H1 (cell line): Measurements from ENCODE around the gene GALT. TPM values are rescaled to one million over a fixed set of nuclear protein-coding genes. Genes with fewer than 3 reads are reported as not detected.
A peak's percentile ranks its signal among the peaks of the same experiment; 100 is the strongest.

Experiments
- CTCF ChIA-PET: fragments of 300-600 bp; sonication (Branson Sonifier 250); formaldehyde crosslinking; loops from one replicate; lab custom pipeline; 2021; ENCODE audit not compliant: partially characterized antibody; lab: Charles Lee
- POLR2A ChIA-PET: fragments of 300-600 bp; sonication (Branson Sonifier 250); formaldehyde crosslinking; loops from one replicate; lab custom pipeline; 2021; ENCODE audit warnings: inconsistent platforms; ENCODE audit not compliant: partially characterized antibody; lab: Charles Lee
- DNase-seq, 2 experiments: peaks; one replicate each; pipeline versions ENCODE4 v3.0.0 to v3.0.0-alpha.2; 2010 to 2022; ENCODE audit warnings: low spot score in 2 of 2, low read depth in 1 of 2, mixed read lengths in 1 of 2
- FAIRE-seq: peaks from 2 replicates; lab custom pipeline; 2011; peaks lifted over from hg19 to GRCh38; lab: Jason Lieb, UNC
- H2AFZ ChIP-seq: 2 replicates; pipeline ENCODE4 v1.8.1; 2012; ENCODE audit warnings: low read length, inconsistent platforms
- H2AK5ac ChIP-seq: 2 replicates; pipeline ENCODE4 v1.6.1; 2013; ENCODE audit warnings: low read depth, low read length
- H2BK120ac ChIP-seq: replicated peaks from 2 replicates; pipeline ENCODE3; 2013; ENCODE audit warnings: low read depth, low read length, inconsistent platforms
- H2BK12ac ChIP-seq: 2 replicates; pipeline ENCODE4 v1.6.1; 2013; ENCODE audit warnings: low read depth, low read length
- H2BK15ac ChIP-seq: 2 replicates; pipeline ENCODE4 v1.6.1; 2013; ENCODE audit warnings: low read length
- H2BK20ac ChIP-seq: 2 replicates; pipeline ENCODE4 v1.6.1; 2013; ENCODE audit warnings: low read length
- H2BK5ac ChIP-seq: 2 replicates; pipeline ENCODE4 v1.6.1; 2013; ENCODE audit warnings: low read depth, low read length
- H3K14ac ChIP-seq: 2 replicates; pipeline ENCODE4 v1.6.1; 2013; ENCODE audit warnings: inconsistent platforms; ENCODE audit not compliant: insufficient read length
- H3K18ac ChIP-seq: 2 replicates; pipeline ENCODE4 v1.6.1; 2013; ENCODE audit warnings: low read length; ENCODE audit errors: extremely low read depth
- H3K23ac ChIP-seq: 2 replicates; pipeline ENCODE4 v1.6.1; 2013; ENCODE audit warnings: inconsistent platforms; ENCODE audit not compliant: insufficient read length
- H3K23me2 ChIP-seq: 2 replicates; pipeline ENCODE4 v1.6.1; 2013; ENCODE audit warnings: low read depth, low read length
- H3K27ac ChIP-seq: 2 replicates; pipeline ENCODE4 v1.6.1; 2011; ENCODE audit warnings: low read depth, low read length, inconsistent platforms
- H3K27me3 ChIP-seq, 4 experiments: replicated peaks in 1 of 4; 1 replicate in 1 of 4; 2 replicates in 3 of 4; pipeline versions ENCODE4 v1.6.1 to v1.8.1; 2011 to 2013; ENCODE audit warnings: low read length in 3 of 4, mild to moderate bottlenecking in 3 of 4, inconsistent platforms in 2 of 4, mixed read lengths in 2 of 4, moderate library complexity in 1 of 4; ENCODE audit not compliant: control insufficient read depth in 3 of 4, insufficient read depth in 3 of 4; ENCODE audit errors: extremely low read depth in 1 of 4
- H3K36me3 ChIP-seq, 4 experiments: 2 replicates each; pipeline versions ENCODE4 v1.6.1 to v1.8.1; 2011 to 2013; ENCODE audit warnings: mild to moderate bottlenecking in 4 of 4, low read length in 3 of 4, moderate library complexity in 2 of 4, control low read depth in 1 of 4, inconsistent platforms in 1 of 4; ENCODE audit not compliant: insufficient read depth in 4 of 4, control insufficient read depth in 2 of 4
- H3K4ac ChIP-seq: replicated peaks from 2 replicates; pipeline ENCODE3; 2013; ENCODE audit warnings: low read length, low read depth, mixed read lengths, inconsistent platforms; ENCODE audit not compliant: insufficient read length
- H3K4me1 ChIP-seq, 4 experiments: replicated peaks in 1 of 4; 1 replicate in 1 of 4; 2 replicates in 3 of 4; pipeline versions ENCODE4 v1.6.1 to v1.8.1; 2011 to 2013; ENCODE audit warnings: low read length in 3 of 4, inconsistent platforms in 2 of 4, mixed read lengths in 1 of 4; ENCODE audit not compliant: insufficient read depth in 4 of 4, control insufficient read depth in 3 of 4
- H3K4me2 ChIP-seq, 2 experiments: 2 replicates each; pipeline versions ENCODE4 v1.6.1 to v1.8.1; 2011 to 2013; ENCODE audit warnings: low read depth in 2 of 2, low read length in 2 of 2, control low read depth in 1 of 2, inconsistent platforms in 1 of 2, mild to moderate bottlenecking in 1 of 2; ENCODE audit not compliant: insufficient read depth in 1 of 2
- H3K4me3 ChIP-seq, 4 experiments: fragments of 200-600, 300-600 bp in 1 of 4; sonication (generic), shearing (Covaris generic), sonication (Bioruptor Twin) in 1 of 4; 2 replicates each; pipeline versions ENCODE4 v1.5.1 to v1.8.1; 2011 to 2016; ENCODE audit warnings: low read length in 4 of 4, low read depth in 3 of 4, control low read depth in 2 of 4, inconsistent platforms in 2 of 4, mild to moderate bottlenecking in 2 of 4, mixed read lengths in 1 of 4, moderate library complexity in 1 of 4; ENCODE audit not compliant: insufficient read depth in 2 of 4; ENCODE audit errors: extremely low read depth in 1 of 4
- H3K56ac ChIP-seq: replicated peaks from 2 replicates; pipeline ENCODE3; 2013; ENCODE audit warnings: low read depth, mild to moderate bottlenecking, mixed read lengths, low read length, inconsistent platforms; ENCODE audit not compliant: insufficient read length
- H3K79me1 ChIP-seq: 2 replicates; pipeline ENCODE4 v1.6.1; 2013; ENCODE audit warnings: low read depth, low read length, control low read depth
- H3K79me2 ChIP-seq, 2 experiments: 2 replicates each; pipeline versions ENCODE4 v1.6.1 to v1.8.1; 2012 to 2013; ENCODE audit warnings: low read length in 2 of 2, mild to moderate bottlenecking in 2 of 2, inconsistent platforms in 1 of 2; ENCODE audit not compliant: insufficient read depth in 2 of 2, control insufficient read depth in 1 of 2
- H3K9ac ChIP-seq, 4 experiments: replicated peaks in 1 of 4; 1 replicate in 1 of 4; 2 replicates in 3 of 4; pipeline versions ENCODE4 v1.6.1 to v1.8.1; 2011 to 2013; ENCODE audit warnings: low read depth in 3 of 4, low read length in 3 of 4, control low read depth in 2 of 4, mild to moderate bottlenecking in 2 of 4, moderate library complexity in 2 of 4, inconsistent platforms in 1 of 4; ENCODE audit errors: extremely low read depth in 1 of 4
- H3K9me3 ChIP-seq, 2 experiments: 2 replicates each; pipeline versions ENCODE4 v1.6.1 to v1.8.1; 2012 to 2013; ENCODE audit warnings: mild to moderate bottlenecking in 2 of 2, moderate library complexity in 2 of 2, control low read depth in 1 of 2, inconsistent platforms in 1 of 2, low read depth in 1 of 2, low read length in 1 of 2, mixed read lengths in 1 of 2; ENCODE audit not compliant: insufficient read depth in 2 of 2
- H4K20me1 ChIP-seq, 2 experiments: replicated peaks in 1 of 2; 2 replicates each; pipeline versions ENCODE3 to v1.8.1; 2011 to 2013; ENCODE audit warnings: inconsistent platforms in 2 of 2, low read length in 2 of 2, mild to moderate bottlenecking in 1 of 2; ENCODE audit not compliant: insufficient read depth in 2 of 2, control insufficient read depth in 1 of 2
- H4K5ac ChIP-seq: 2 replicates; pipeline ENCODE4 v1.6.1; 2013; ENCODE audit warnings: low read length, low read depth, mixed read lengths, inconsistent platforms; ENCODE audit not compliant: insufficient read length
- H4K8ac ChIP-seq: 2 replicates; pipeline ENCODE4 v1.8.0; 2013; ENCODE audit warnings: mild to moderate bottlenecking, moderate library complexity, low read length, inconsistent platforms; ENCODE audit not compliant: insufficient read depth; ENCODE audit errors: extremely low read depth
- H4K91ac ChIP-seq: replicated peaks from 2 replicates; pipeline ENCODE3; 2013; ENCODE audit warnings: low read length, mixed read lengths, inconsistent platforms; ENCODE audit not compliant: insufficient read length
- CBX8 ChIP-seq: fragments of 300-800, 300-1000 bp; sonication (generic); IDR thresholded peaks from 2 replicates; pipeline ENCODE4 v1.7.1; 2016; ENCODE audit warnings: low read depth, low read length, borderline replicate concordance
- CHD1 ChIP-seq: IDR thresholded peaks from 2 replicates; pipeline ENCODE4 v1.6.1; 2012; ENCODE audit warnings: low read depth, low read length, improper control_type of control experiment
- FOSL1 ChIP-seq: IDR thresholded peaks from 2 replicates; pipeline ENCODE4 v1.6.1; 2011; ENCODE audit warnings: mild to moderate bottlenecking, low read depth, low read length, moderate library complexity; ENCODE audit not compliant: insufficient read depth
- HDAC2 ChIP-seq, 2 experiments: fragments of 300-600 bp in 1 of 2; sonication (generic) in 1 of 2; IDR thresholded peaks; 2 replicates each; pipeline ENCODE4 v1.6.1; 2011 to 2012; ENCODE audit warnings: low read depth in 2 of 2, low read length in 2 of 2, mild to moderate bottlenecking in 2 of 2, moderate library complexity in 2 of 2, borderline replicate concordance in 1 of 2, inconsistent platforms in 1 of 2
- KDM1A ChIP-seq: fragments of 200-600, 300-600 bp; sonication (generic); IDR thresholded peaks from 2 replicates; pipeline ENCODE4 v1.7.1; 2016; ENCODE audit warnings: mild to moderate bottlenecking, low read length, borderline replicate concordance
- WGBS, 2 experiments: shearing (Covaris generic) in 1 of 2; methylation state at CpG; one replicate each; pipeline versions ENCODE4 v1.1.6 to v1.1.7; 2013 to 2015; ENCODE audit warnings: low lambda C conversion rate in 2 of 2, mixed read lengths in 2 of 2, inconsistent platforms in 1 of 2, low coverage in 1 of 2, missing lambda C conversion rate in 1 of 2; ENCODE audit not compliant: insufficient replicate concordance in 2 of 2, insufficient coverage in 1 of 2, insufficient read length in 1 of 2; ENCODE audit errors: extremely low coverage in 1 of 2, missing lambda C conversion rate in 1 of 2; 5-methylcytosine and 5-hydroxymethylcytosine counted together
- polyA plus RNA-seq, 7 experiments: library from polyadenylated mRNA; depleted of rRNA in 3 of 7; stranded (reverse) in 5 of 7; unstranded in 2 of 7; fragments of >200 nt in 5 of 7; fragments of 200-250 nt in 2 of 7; gene quantifications; 1 replicate in 5 of 7; 2 replicates in 1 of 7; 4 replicates in 1 of 7; pipeline versions ENCODE4 v1.2.1 to v1.2.3, GENCODE V29; 2011 to 2013; ENCODE audit warnings: missing spikeins in 2 of 7, mixed read lengths in 2 of 7
- total RNA-seq: library from RNA; stranded (reverse); fragmentation: NEBNext Ultra II Directional; extraction: Animal tissue kit (Norgen Biotek cat#: 25700); gene quantifications from 2 replicates; pipeline ENCODE4 v1.2.1, GENCODE V29; 2021

The GALT gene
- total and polyA plus RNA-seq, 2 of the 8 experiments (the other 6 are each of a cell fraction or from before 2014, with no cell fraction given): 21.9 to 50.6 TPM

DNA sequence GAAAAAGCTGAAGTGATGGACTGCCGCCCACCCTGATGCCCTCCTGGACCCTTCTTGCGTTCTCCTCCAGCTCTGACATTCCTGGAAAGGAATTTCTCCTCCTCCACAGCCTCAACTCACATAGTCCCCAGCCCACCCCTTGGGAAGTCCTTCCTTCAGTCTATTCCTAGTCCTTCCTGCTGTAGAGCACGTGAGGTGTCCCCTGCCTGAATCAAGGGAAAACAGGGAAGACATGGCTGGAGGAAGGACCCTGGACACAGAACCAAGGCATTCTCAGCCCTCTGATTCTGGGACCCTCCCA lies 21.3 kb upstream of the GALT start:
- no peak overlapping the region for H3K4ac ChIP-seq
- H3K18ac ChIP-seq: no peak overlapping the region
- H2AK5ac ChIP-seq: no peak overlapping the region
- no peak overlapping the region for H2BK5ac ChIP-seq
- TF ChIP-seq FOSL1 (no peak), HDAC2 (IDR thresholded peaks at IDR 0.05; ENCODE audit: borderline replicate concordance in 1 of 2, low read depth in 2 of 2, low read length in 2 of 2) (0 out of 4 replicates have a peak, but pooled peaks of 1 of the 2 experiments have one; percentile 45), KDM1A (peak; percentile 94), CBX8 (no peak), CHD1 (no peak)
- H3K9ac ChIP-seq: no peak overlapping the region
- H3K36me3 ChIP-seq: no peaks in the 10 kb centered on the region; a peak in 1 of 8 replicates
- peak overlapping the region in 1 of 2 experiments; percentile 46; a peak in 1 of 4 replicates for H3K4me2 ChIP-seq
- H4K20me1 ChIP-seq: peaks cover 0 to 5% of the 10 kb centered on the region in 2 experiments
- no peak overlapping the region for H2BK15ac ChIP-seq
- whole genome bisulfite sequencing, 2 experiments: 57% methylated on average over 3 of the region's 3 CpGs; no CpG with 5 or more reads in 1 of the 2 experiments
- H4K8ac ChIP-seq: no peak overlapping the region
- CTCF ChIA-PET: interaction anchor here (0.8 to 2.7 kb wide), 12 partner anchors 7 to 77 kb away, joined by 3 to 31 read pairs (median 5); partner anchors contain the start of genes GALT and RPP25L
- no peak overlapping the region for H2AFZ ChIP-seq
- POLR2A ChIA-PET: interaction anchor here (1.4 to 2.6 kb wide), 2 partner anchors 9 to 12 kb away, joined by 5 to 12 read pairs; partner anchors contain the start of gene SIGMAR1
- H3K4me3 ChIP-seq: no peak overlapping the region
- no peak for DNase-seq
- H3K27ac ChIP-seq: no peak overlapping the region
- H4K91ac ChIP-seq: no peak overlapping the region
- peaks cover 11% of the 10 kb centered on the region for H3K23me2 ChIP-seq
- no peak for FAIRE-seq
- H3K27me3 ChIP-seq: peaks cover 56 to 85% (median 83%) of the 10 kb centered on the region in 4 experiments
- no peak overlapping the region for H2BK120ac ChIP-seq
- H3K9me3 ChIP-seq: no peaks in the 10 kb centered on the region
- H4K5ac ChIP-seq: no peak overlapping the region
- H3K14ac ChIP-seq: no peak overlapping the region
- no peaks in the 10 kb centered on the region; the same call in 1 of the 2 replicates for H3K79me1 ChIP-seq
- no peak overlapping the region for H3K56ac ChIP-seq
- no peak overlapping the region for H3K23ac ChIP-seq
- H2BK20ac ChIP-seq: no peak overlapping the region
- no peaks in the 10 kb centered on the region for H3K79me2 ChIP-seq
- H2BK12ac ChIP-seq: no peak overlapping the region
- H3K4me1 ChIP-seq: peaks cover 0 to 16% (median 6%) of the 10 kb centered on the region in 4 experiments; a peak in 6 of 7 replicates
